GM23248 (cell line): Measurements from ENCODE around the gene CSAG1. TPM values are rescaled to one million over a fixed set of nuclear protein-coding genes. Genes with fewer than 3 reads are reported as not detected.
"Not testable (repeated sequence)": the region's sequence is repeated elsewhere in the genome, so short reads cannot be mapped to it uniquely, and the experiment has no call there.

Experiments
- DNase-seq: peaks from one replicate; pipeline ENCODE4 v3.0.0-alpha.2; 2015
- H2AFZ ChIP-seq: fragments of 200-600 bp; sonication (generic); 2 replicates; pipeline ENCODE4 v1.6.1; 2016; ENCODE audit warnings: antibody characterized with exemption
- H3F3A ChIP-seq: fragments of 200-600 bp; sonication (generic); 2 replicates; pipeline ENCODE4 v1.6.1; 2016; ENCODE audit warnings: mild to moderate bottlenecking, antibody characterized with exemption, mixed run types; ENCODE audit not compliant: insufficient read depth
- H3K27ac ChIP-seq: fragments of 200-600 bp; sonication (generic); 2 replicates; pipeline ENCODE4 v1.5.1; 2016; ENCODE audit warnings: mild to moderate bottlenecking
- H3K27me3 ChIP-seq: fragments of 200-600 bp; sonication (generic); replicated peaks from 2 replicates; pipeline ENCODE4 v1.6.1; 2016; ENCODE audit warnings: mild to moderate bottlenecking; ENCODE audit not compliant: insufficient read depth
- H3K36me3 ChIP-seq: fragments of 200-600 bp; sonication (generic); 2 replicates; pipeline ENCODE4 v1.6.1; 2016; ENCODE audit warnings: low read depth, mild to moderate bottlenecking
- H3K4me1 ChIP-seq: fragments of 200-600 bp; sonication (generic); 2 replicates; pipeline ENCODE4 v1.6.1; 2016; ENCODE audit warnings: mild to moderate bottlenecking; ENCODE audit not compliant: insufficient read depth
- H3K4me2 ChIP-seq: fragments of 200-600 bp; sonication (generic); one replicate; pipeline ENCODE4 v1.6.1; 2016; ENCODE audit warnings: mild to moderate bottlenecking; ENCODE audit not compliant: unreplicated experiment
- H3K4me3 ChIP-seq: fragments of 200-600 bp; sonication (generic); 2 replicates; pipeline ENCODE4 v1.5.1; 2016; ENCODE audit warnings: mild to moderate bottlenecking
- H3K79me2 ChIP-seq: fragments of 200-600 bp; sonication (generic); 2 replicates; pipeline ENCODE4 v1.6.1; 2016; ENCODE audit warnings: mild to moderate bottlenecking; ENCODE audit not compliant: insufficient read depth
- H3K9ac ChIP-seq: fragments of 200-600 bp; sonication (generic); 2 replicates; pipeline ENCODE4 v1.6.1; 2016; ENCODE audit warnings: mild to moderate bottlenecking
- H3K9me2 ChIP-seq: fragments of 200-600 bp; sonication (generic); 2 replicates; pipeline ENCODE4 v1.6.1; 2016; ENCODE audit warnings: mixed run types, mild to moderate bottlenecking, moderate library complexity; ENCODE audit not compliant: insufficient read depth
- H3K9me3 ChIP-seq: fragments of 200-600 bp; sonication (generic); one replicate; pipeline ENCODE4 v1.6.1; 2017; ENCODE audit warnings: low read depth
- H4K20me1 ChIP-seq: fragments of 200-600 bp; sonication (generic); 2 replicates; pipeline ENCODE4 v1.6.0; 2016; ENCODE audit not compliant: insufficient read depth
- EZH2 ChIP-seq: fragments of 200-600 bp; sonication (generic); IDR thresholded peaks from 2 replicates; pipeline ENCODE4 v1.6.1; 2018; ENCODE audit warnings: antibody characterized with exemption, mild to moderate bottlenecking; ENCODE audit not compliant: insufficient read depth, poor library complexity, severe bottlenecking
- EZH2phosphoT487 ChIP-seq: fragments of 200-600 bp; sonication (generic); IDR thresholded peaks from 2 replicates; pipeline ENCODE4 v1.6.1; 2018; ENCODE audit warnings: antibody characterized with exemption, moderate library complexity, mild to moderate bottlenecking, low read depth; ENCODE audit not compliant: insufficient read depth
- WGBS, 2 experiments: methylation state at CpG; one replicate each; pipeline ENCODE4 v1.1.6; 2015 to 2017; ENCODE audit warnings: low lambda C conversion rate in 2 of 2, low coverage in 1 of 2; ENCODE audit errors: missing lambda C conversion rate in 2 of 2; 5-methylcytosine and 5-hydroxymethylcytosine counted together
- in situ Hi-C: fragments of 300-500 bp; cut with MboI; formaldehyde crosslinking; loops from 2 replicates; pipeline ENCODE4 v1.15.0; 2020
- polyA plus RNA-seq: library from polyadenylated mRNA; unstranded; fragments of >200 nt; fragmentation: Nextera tagmentation; extraction: Ambion mirVana; gene quantifications from 2 replicates; pipeline ENCODE4 v1.2.1, GENCODE V29; 2016
- total RNA-seq: library from RNA; depleted of rRNA; stranded (reverse); fragments of >200 nt; shearing (Covaris generic); gene quantifications from 2 replicates; pipeline ENCODE4 v1.2.3, GENCODE V29; 2014; rRNA removed

The CSAG1 gene, protein sequence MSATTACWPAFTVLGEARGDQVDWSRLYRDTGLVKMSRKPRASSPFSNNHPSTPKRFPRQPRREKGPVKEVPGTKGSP
- total RNA-seq (not detected in 2 replicates), polyA plus RNA-seq (0.24 TPM in 1 of 2 replicates, not detected in the other)

DNA sequence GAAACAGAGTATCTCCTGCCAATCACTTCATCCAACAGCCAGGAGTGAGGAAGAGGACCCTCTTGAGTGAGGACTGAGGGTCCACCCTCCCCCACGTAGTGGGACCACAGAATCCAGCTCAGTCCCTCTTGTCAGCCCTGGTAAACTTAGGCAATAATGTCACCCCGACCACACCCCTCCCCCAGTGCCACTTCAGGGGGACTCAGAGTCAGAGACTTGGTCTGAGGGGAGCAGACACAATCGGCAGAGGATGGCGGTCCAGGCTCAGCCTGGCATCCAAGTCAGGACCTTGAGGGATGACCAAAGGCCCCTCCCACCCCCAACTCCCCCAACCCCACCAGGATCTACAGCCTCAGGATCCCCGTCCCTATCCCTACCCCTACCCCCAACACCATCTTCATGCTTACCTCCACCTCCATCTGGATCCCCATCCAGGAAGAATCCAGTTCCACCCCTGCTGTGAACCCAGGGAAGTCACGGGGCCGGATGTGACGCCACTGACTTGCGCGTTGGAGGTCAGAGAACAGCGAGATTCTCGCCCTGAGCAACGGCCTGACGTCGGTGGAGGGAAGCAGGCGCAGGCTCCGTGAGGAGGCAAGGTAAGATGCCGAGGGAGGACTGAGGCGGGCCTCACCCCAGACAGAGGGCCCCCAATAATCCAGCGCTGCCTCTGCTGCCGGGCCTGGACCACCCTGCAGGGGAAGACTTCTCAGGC, at the start of gene CSAG1, which contains the start of gene MAGEA12:
Gene CSAG1, minus strand, starts transcription at position 461 of the 715 bp plus-strand sequence. CDS start 1,261 bp downstream, outside the sequence.
Gene MAGEA12, plus strand, starts transcription at position 497 of the 715 bp plus-strand sequence. CDS start 2,405 bp downstream, outside the sequence.
- TF ChIP-seq EZH2 (no peak), EZH2phosphoT487 (no peak)
- WGBS, 2 experiments, result 8 to 74% methylated on average over 2 to 14 of the region's 21 CpGs
- in situ Hi-C loops, result no loop called here

DNA sequence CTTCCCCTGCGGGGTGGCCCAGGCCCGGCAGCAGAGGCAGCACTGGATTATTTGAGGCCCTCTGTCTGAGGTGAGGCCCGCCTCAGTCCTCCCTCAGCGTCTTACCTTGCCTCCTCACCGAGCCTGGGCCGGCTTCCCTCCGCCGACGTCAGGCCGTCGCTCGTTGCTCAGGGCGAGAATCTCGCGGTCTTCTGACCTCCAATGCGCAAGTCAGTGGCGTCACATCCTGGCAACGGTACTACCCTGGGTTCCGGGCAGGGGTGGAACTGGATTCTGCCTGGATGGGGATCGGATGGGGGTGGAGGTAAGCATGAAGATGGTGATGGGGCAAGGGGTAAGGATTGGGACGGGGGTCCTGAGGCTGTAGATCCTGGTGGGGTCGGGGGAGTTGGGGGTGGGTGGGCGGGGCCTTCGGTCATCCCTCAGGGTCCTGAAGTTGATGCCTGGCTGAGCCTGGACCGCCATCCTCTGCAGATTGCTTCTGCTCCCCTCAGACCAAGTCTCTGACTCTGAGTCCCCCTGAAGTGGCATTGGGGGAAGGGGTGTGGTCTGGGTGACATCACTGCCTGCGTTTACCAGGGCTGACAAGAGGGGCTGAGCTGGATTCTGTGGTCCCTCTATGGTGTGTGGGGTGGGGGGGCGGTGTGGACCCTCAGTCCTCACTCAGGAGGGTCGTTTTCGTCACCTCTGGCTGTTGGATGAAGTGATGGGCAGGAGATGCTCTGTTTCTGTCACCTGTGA, 36.2 kb upstream of the CSAG1 start, which contains the start of gene MAGEA6:
Gene MAGEA6, minus strand, starts transcription at position 141 of the 741 bp plus-strand sequence. CDS start 2,039 bp downstream, outside the sequence.
- H2AFZ ChIP-seq, H3K4me1 ChIP-seq, DNase-seq, H3K27me3 ChIP-seq, H3K79me2 ChIP-seq, H4K20me1 ChIP-seq, H3K27ac ChIP-seq, in situ Hi-C loops, H3F3A ChIP-seq, H3K4me2 ChIP-seq, H3K9me3 ChIP-seq, H3K9me2 ChIP-seq, H3K9ac ChIP-seq, H3K4me3 ChIP-seq, H3K36me3 ChIP-seq: not testable (repeated sequence)
- no CpG with 5 or more reads among the region's 29 CpGs for WGBS, 2 experiments

More for the DNA sequence above, at the start of gene CSAG1, which contains the start of gene MAGEA12:
- H2AFZ ChIP-seq, result no peak within 1 kb of the TSS
- no peaks in the 10 kb centered on the region for H3K36me3 ChIP-seq
- H4K20me1 ChIP-seq, result no peaks in the 10 kb centered on the region
- no peaks in the 10 kb centered on the region for H3K27me3 ChIP-seq
- no peak for DNase-seq
- no peaks in the 10 kb centered on the region for H3K9me2 ChIP-seq
- H3K9ac ChIP-seq, result no peak within 1 kb of the TSS
- no peaks in the 10 kb centered on the region for H3K9me3 ChIP-seq
- no peak within 1 kb of the TSS for H3K4me2 ChIP-seq
- no peak within 1 kb of the TSS for H3K27ac ChIP-seq
- H3K79me2 ChIP-seq, result no peaks in the 10 kb centered on the region
- no peaks in the 10 kb centered on the region for H3F3A ChIP-seq
- H3K4me1 ChIP-seq, result no peaks in the 10 kb centered on the region
- H3K4me3 ChIP-seq, result no peak within 1 kb of the TSS

DNA sequence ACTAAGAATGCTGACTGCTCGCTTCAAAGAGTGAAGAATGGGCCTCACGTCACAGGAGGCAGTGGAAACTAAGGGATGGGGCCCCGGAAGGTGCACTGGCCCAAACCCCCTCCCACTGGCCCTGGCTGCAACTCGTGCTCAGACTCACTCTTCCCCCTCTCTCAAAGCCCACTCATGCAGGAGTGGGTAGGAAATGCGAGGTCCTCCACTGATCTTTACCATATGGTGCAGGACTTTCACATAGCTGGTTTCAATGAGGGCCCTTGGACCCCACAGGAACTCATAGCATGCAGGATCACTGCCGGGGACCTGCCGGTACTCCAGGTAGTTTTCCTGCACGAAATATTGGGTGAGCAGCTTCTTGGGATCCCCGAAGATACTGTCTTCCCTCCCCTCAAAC, 33.0 kb upstream of the CSAG1 start:
- H3F3A ChIP-seq, H3K27ac ChIP-seq, H3K9ac ChIP-seq, H3K9me2 ChIP-seq, H2AFZ ChIP-seq, H3K36me3 ChIP-seq, H3K4me3 ChIP-seq, H3K9me3 ChIP-seq, in situ Hi-C loops, H3K4me1 ChIP-seq, H3K79me2 ChIP-seq, H3K27me3 ChIP-seq, DNase-seq, H4K20me1 ChIP-seq, H3K4me2 ChIP-seq: not testable (repeated sequence)
- WGBS, 2 experiments, result 12 to 29% methylated on average over 5 to 8 of the region's 9 CpGs

DNA sequence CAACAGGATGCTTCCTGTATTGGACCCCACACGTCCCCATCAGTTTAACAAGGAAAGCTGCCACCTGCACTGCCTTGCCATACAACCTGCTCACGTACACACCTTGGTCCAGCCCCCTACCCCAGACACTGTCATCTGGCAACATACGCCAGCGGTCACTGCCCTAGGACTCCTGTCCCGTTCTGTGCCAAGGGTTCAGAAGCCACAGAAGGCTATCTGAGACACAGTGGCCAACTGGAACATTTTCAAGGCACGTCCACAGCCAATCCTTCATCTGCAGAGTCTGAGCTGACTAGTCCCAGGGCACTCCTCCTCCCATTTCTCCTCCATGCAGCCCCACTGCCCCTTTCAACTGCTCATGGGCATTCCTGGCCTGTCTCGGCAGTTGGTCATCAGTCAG, 28.1 kb upstream of the CSAG1 start:
- H3K36me3 ChIP-seq, H3K9ac ChIP-seq, in situ Hi-C loops, H2AFZ ChIP-seq, H3K4me3 ChIP-seq, H3K27ac ChIP-seq, H3F3A ChIP-seq, H3K79me2 ChIP-seq, H3K4me2 ChIP-seq, DNase-seq, H3K9me2 ChIP-seq, H3K27me3 ChIP-seq, H4K20me1 ChIP-seq, H3K9me3 ChIP-seq, H3K4me1 ChIP-seq: not testable (repeated sequence)
- WGBS, 2 experiments, result 41% methylated on average over 4 of the region's 7 CpGs; no CpG with 5 or more reads in 1 of the 2 experiments

DNA sequence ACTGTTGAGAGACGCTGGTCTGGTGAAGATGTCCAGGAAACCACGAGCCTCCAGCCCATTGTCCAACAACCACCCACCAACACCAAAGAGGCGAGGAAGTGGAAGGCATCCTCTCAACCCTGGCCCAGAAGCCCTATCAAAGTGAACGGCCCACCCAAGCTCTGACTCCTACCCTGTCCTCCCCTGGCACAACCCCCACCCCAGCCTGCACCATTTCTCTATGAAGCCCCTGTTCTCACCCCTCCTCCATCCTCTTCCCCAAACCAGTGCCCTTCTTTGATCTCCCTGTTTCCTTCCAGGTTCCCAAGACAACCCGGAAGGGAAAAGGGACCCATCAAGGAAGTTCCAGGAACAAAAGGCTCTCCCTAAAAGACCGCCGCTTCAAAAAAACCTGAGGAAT, 26.0 kb upstream of the CSAG1 start:
- DNase-seq, in situ Hi-C loops, H2AFZ ChIP-seq, H3K79me2 ChIP-seq, H3K27me3 ChIP-seq, H3K9ac ChIP-seq, H3K4me1 ChIP-seq, H4K20me1 ChIP-seq, H3K27ac ChIP-seq, H3K4me3 ChIP-seq, H3K4me2 ChIP-seq, H3K36me3 ChIP-seq, H3F3A ChIP-seq, H3K9me2 ChIP-seq, H3K9me3 ChIP-seq: not testable (repeated sequence)
- 24 to 35% methylated on average over 2 to 5 of the region's 7 CpGs for WGBS, 2 experiments

DNA sequence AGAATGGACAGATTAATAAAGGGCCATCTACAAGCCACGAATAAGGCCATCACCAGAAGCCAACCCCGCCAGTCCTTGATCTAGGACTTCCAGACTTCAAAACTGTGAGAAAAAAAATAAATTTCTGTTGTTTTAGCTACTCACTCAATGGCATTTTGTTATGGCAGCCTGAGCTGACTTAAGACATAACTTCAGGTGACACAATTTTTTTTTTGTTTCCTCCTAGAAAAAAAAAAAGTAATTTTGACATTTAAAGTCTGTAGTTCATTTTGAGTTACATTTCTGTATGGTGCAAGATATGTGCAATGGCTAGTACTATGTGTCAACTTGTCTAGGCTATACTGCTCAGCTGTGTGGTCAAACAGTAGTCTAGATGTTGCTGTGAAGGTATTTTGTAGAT, 25.4 kb upstream of the CSAG1 start, which contains the start of gene CSAG3:
Gene CSAG3, plus strand, starts transcription at position 301 of the 400 bp plus-strand sequence.
- H3K27me3 ChIP-seq, H3K4me3 ChIP-seq, DNase-seq, H3K27ac ChIP-seq, H3K79me2 ChIP-seq, H3K9ac ChIP-seq, H3K4me2 ChIP-seq, H3K9me2 ChIP-seq, H3K36me3 ChIP-seq, H3F3A ChIP-seq, H3K4me1 ChIP-seq, H2AFZ ChIP-seq, H4K20me1 ChIP-seq, in situ Hi-C loops, H3K9me3 ChIP-seq: not testable (repeated sequence)
- WGBS, 2 experiments, result 0% methylated on average over 1 of the region's 2 CpGs; no CpG with 5 or more reads in 1 of the 2 experiments
